Karpas-422 (cell line): Measurements from ENCODE around the gene NME4. TPM values are rescaled to one million over a fixed set of nuclear protein-coding genes. Genes with fewer than 3 reads are reported as not detected.
A peak's percentile ranks its signal among the peaks of the same experiment; 100 is the strongest.
"Not testable (repeated sequence)": the region's sequence is repeated elsewhere in the genome, so short reads cannot be mapped to it uniquely, and the experiment has no call there.

Experiments used
- DNase-seq: peaks from one replicate; pipeline ENCODE4 v3.0.0-alpha.2; 2015
- H2AFZ ChIP-seq: fragments of 200-600 bp; sonication (generic); 2 replicates; pipeline ENCODE4 v1.6.1; 2014; ENCODE audit warnings: antibody characterized with exemption, low read length, mixed read lengths
- H3K27ac ChIP-seq: fragments of 200-600 bp; sonication (generic); 2 replicates; pipeline ENCODE4 v1.5.1; 2014; ENCODE audit warnings: mild to moderate bottlenecking, low read length, moderate library complexity
- H3K27me3 ChIP-seq: fragments of 200-600 bp; sonication (generic); 2 replicates; pipeline ENCODE4 v1.6.1; 2014; ENCODE audit warnings: low read length, mixed read lengths
- H3K36me3 ChIP-seq: fragments of 200-600 bp; sonication (generic); 2 replicates; pipeline ENCODE4 v1.6.1; 2014; ENCODE audit warnings: low read length, mixed read lengths; ENCODE audit not compliant: insufficient read depth
- H3K4me1 ChIP-seq: fragments of 200-600 bp; sonication (generic); 2 replicates; pipeline ENCODE4 v1.6.1; 2014; ENCODE audit warnings: mild to moderate bottlenecking, low read length, mixed read lengths
- H3K4me2 ChIP-seq: fragments of 200-600 bp; sonication (generic); 2 replicates; pipeline ENCODE4 v1.6.1; 2014; ENCODE audit warnings: low read length, low read depth, mild to moderate bottlenecking; ENCODE audit not compliant: poor library complexity, severe bottlenecking
- H3K4me3 ChIP-seq: fragments of 200-600 bp; sonication (generic); 2 replicates; pipeline ENCODE4 v1.5.1; 2014; ENCODE audit warnings: mild to moderate bottlenecking, antibody characterized with exemption, low read length, mixed read lengths
- H3K79me2 ChIP-seq: fragments of 200-600 bp; sonication (generic); 2 replicates; pipeline ENCODE4 v1.6.1; 2014; ENCODE audit warnings: mild to moderate bottlenecking, low read length, mixed read lengths
- H3K9ac ChIP-seq: fragments of 200-600 bp; sonication (generic); 2 replicates; pipeline ENCODE4 v1.6.0; 2014; ENCODE audit warnings: low read length
- H3K9me2 ChIP-seq: fragments of 200-600 bp; sonication (generic), shearing (Covaris generic); replicated peaks from 2 replicates; pipeline ENCODE4 v1.6.0; 2014; ENCODE audit warnings: mild to moderate bottlenecking, low read length, moderate library complexity; ENCODE audit not compliant: insufficient read depth
- H3K9me3 ChIP-seq: fragments of 300-700, 200-600 bp; sonication (generic); 2 replicates; pipeline ENCODE4 v1.6.1; 2014; ENCODE audit warnings: low read length, mixed read lengths
- H4K20me1 ChIP-seq: fragments of 200-600 bp; sonication (generic); 2 replicates; pipeline ENCODE4 v1.6.1; 2014; ENCODE audit warnings: mild to moderate bottlenecking, antibody characterized with exemption, low read length, low read depth; ENCODE audit not compliant: insufficient read depth
- total RNA-seq: library from RNA; depleted of rRNA; stranded (reverse); fragments of >200 nt; shearing (Covaris generic); gene quantifications from 2 replicates; pipeline ENCODE4 v1.2.3, GENCODE V29; 2014; ENCODE audit warnings: low replicate concordance

The NME4 gene
- total RNA-seq, 1 experiment from 2014 or later: 102 TPM

DNA sequence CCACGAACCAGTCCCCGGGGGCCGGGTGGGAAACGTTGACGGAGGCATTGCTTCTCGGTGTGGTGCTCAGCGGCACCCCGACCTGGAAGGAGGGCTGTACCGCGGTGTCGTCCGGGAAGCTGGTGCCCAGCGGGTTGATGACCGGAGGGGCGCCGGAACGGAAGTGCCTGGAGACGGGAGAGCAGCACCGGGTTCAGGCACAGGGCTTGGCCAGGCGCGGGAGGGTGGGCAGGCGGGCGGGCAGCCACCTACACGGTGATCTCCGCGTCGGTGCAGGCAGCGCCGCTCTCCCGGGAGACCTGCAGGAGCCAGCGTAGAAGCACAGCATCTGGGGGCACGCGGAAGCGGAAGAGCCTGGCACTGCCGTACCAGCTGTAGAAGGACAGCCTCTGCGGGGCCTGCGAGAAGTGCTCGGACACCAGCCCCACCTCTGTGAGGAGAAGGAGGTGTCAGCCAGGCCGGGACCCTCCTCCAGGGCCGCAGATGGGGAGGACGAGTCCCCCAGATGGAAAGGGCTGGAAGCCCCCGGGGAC lies 19.5 kb upstream of the NME4 start:
- Histone ChIP-seq H3K27me3 (no peaks in the 10 kb centered on the region), H4K20me1 (no peaks in the 10 kb centered on the region; the same call in 1 of the 2 replicates), H3K4me2 (no peak overlapping the region), H3K79me2 (peaks cover 13% of the 10 kb centered on the region), H3K4me3 (no peak overlapping the region), H3K36me3 (no peaks in the 10 kb centered on the region), H3K9me3 (no peaks in the 10 kb centered on the region), H3K9ac (no peak overlapping the region), H3K9me2 (no peaks in the 10 kb centered on the region), H2AFZ (no peak overlapping the region), H3K27ac (no peak overlapping the region), H3K4me1 (peaks cover 12% of the 10 kb centered on the region)
- DNase-seq: no peak

DNA sequence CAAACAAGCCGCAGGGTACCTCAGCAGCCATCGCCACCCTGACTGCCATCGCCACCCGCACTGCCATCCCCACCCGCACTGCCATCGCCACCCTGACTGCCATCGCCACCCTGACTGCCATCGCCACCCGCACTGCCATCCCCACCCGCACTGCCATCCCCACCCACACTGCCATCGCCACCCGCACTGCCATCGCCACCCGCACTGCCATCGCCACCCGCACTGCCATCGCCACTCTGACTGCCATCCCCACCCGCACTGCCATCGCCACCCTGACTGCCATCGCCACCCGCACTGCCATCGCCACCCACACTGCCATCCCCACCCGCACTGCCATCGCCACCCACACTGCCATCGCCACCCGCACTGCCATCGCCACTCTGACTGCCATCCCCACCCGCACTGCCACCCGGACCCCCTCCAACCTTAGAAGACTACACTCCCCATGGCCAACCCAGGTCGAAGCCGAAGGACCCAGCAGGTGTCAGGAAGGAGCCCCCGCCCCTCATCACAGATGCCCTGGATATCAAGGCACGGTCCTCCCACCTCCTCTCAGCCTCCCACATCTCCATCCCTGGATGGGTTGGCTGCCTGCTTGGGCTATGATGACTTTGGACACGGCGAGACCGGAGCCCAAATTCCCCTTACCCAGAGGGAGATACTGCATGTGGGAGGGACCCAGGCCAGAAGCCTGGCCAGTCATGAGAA lies 18.7 kb upstream of the NME4 start:
- DNase-seq, H3K4me2 ChIP-seq, H3K4me3 ChIP-seq, H4K20me1 ChIP-seq, H2AFZ ChIP-seq, H3K27me3 ChIP-seq, H3K27ac ChIP-seq, H3K9me2 ChIP-seq, H3K36me3 ChIP-seq, H3K9me3 ChIP-seq, H3K9ac ChIP-seq: not testable (repeated sequence)
- Histone ChIP-seq H3K4me1 (peaks cover 20% of the 10 kb centered on the region), H3K79me2 (peaks cover 13% of the 10 kb centered on the region)

DNA sequence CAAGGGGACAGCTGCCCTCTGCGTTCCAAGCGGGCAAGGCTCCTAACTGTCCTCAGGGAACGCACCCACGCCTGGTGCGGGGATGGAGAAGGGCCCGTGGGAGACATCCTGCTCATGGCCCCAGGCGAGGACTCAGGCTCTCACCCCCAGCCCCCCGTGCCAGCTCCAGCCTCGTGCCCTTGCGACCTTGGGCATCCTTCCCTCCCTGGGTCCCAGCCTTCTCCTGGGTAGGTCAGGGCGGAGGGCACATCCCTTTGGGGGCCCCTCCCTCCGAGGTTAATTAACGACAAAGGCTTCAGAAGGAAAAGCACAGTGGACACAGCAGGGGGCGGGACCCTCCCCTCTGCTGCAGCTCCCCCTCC lies 18.2 kb upstream of the NME4 start:
- Histone ChIP-seq H2AFZ (no peak overlapping the region), H3K4me1 (peaks cover 25% of the 10 kb centered on the region), H3K9me2 (no peaks in the 10 kb centered on the region), H3K36me3 (no peaks in the 10 kb centered on the region), H3K9me3 (no peaks in the 10 kb centered on the region), H3K79me2 (peaks cover 13% of the 10 kb centered on the region), H3K27ac (no peak overlapping the region), H4K20me1 (no peaks in the 10 kb centered on the region; the same call in 1 of the 2 replicates), H3K9ac (no peak overlapping the region), H3K27me3 (no peaks in the 10 kb centered on the region), H3K4me2 (no peak overlapping the region), H3K4me3 (no peak overlapping the region)
- no peak for DNase-seq

DNA sequence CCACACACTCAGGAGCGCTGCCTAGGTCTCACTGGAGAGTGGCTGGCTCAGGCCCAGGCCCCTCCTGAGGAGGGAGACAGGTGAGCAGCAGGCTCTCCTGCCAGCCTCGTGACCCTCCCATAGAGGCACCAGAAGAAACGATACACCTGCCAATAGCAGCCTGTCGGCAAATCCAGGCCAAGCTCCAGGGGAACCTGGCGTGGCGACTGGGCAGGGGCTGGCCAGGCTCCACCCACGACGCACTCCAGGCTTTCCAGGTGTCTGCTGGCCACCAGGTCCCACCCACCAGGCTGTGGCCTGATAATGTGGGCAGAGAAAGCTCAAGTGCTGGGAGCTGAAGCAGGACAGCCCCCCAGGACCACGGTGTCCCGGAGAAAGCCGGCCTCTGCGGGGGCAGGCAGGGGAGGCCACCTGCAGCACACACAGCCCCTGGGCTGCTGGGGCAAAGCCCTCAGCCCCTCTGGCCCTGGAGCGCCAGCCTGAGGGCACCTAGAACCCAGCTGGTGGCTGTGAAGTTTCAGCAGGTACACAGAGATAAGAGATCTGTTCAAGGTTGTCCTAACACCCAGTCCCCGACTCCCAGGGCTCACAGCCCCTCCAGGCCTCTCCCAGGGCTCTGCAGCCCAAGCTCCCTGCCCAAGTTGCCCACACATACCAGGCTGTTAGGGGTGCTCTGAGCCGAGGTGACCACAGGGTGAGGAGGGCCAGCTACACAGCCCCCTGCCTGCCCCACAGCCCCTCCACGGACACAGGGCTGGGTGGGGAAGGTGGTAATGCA lies 17.6 kb upstream of the NME4 start:
- no peaks in the 10 kb centered on the region for H3K9me2 ChIP-seq
- no peak overlapping the region for H3K4me2 ChIP-seq
- H3K4me1 ChIP-seq: peaks cover 26% of the 10 kb centered on the region
- H3K9ac ChIP-seq: no peak overlapping the region
- H4K20me1 ChIP-seq: no peaks in the 10 kb centered on the region; the same call in 1 of the 2 replicates
- H3K4me3 ChIP-seq: no peak overlapping the region
- no peak overlapping the region for H3K27ac ChIP-seq
- no peaks in the 10 kb centered on the region for H3K9me3 ChIP-seq
- H3K27me3 ChIP-seq: no peaks in the 10 kb centered on the region
- DNase-seq: no peak
- peaks cover 13% of the 10 kb centered on the region for H3K79me2 ChIP-seq
- no peaks in the 10 kb centered on the region for H3K36me3 ChIP-seq
- H2AFZ ChIP-seq: no peak overlapping the region

DNA sequence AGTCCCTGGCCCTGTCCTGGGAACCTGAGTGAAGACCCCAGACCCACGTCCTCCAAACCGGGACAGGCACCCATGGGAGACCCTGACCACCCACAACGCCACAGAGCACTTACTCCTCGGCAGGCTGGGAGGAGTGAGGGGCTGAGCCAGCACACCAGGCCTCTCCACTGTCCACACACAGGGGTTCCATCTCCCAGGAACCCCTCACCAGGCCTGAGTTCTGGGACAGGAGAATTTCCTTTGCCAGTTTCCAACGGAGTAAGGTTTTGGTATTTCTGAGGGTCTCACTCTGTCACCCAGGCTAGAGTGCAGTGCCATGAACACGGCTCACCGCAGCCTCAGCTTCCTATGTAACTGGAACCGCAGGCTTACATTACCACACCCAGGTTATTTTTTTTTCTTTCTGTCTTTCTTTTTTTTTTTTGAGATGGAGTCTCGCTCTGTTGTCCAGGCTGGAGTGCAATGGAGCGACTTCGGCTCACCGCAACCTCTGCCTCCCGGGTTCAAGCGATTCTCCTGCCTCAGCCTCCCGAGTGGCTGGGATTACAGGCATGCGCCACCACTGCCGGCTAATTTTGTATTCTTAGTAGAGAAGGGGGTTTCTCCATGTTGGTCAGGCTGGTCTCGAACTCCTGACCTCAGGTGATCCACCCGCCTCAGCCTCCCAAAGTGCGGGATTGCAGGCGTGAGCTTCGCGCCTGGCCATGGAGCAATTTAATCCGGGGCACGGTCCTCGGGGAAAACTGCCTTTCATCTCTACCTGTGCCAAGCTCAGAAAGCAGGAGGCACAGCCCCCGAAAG lies 16.8 kb upstream of the NME4 start:
- Histone ChIP-seq H3K9me3 (no peaks in the 10 kb centered on the region), H3K9ac (peak overlapping the region; percentile 91), H3K4me3 (peak overlapping the region; percentile 95), H4K20me1 (no peaks in the 10 kb centered on the region; the same call in 1 of the 2 replicates), H3K9me2 (no peaks in the 10 kb centered on the region), H3K4me1 (peaks cover 26% of the 10 kb centered on the region), H3K27ac (no peak overlapping the region), H3K36me3 (no peaks in the 10 kb centered on the region), H3K79me2 (peaks cover 13% of the 10 kb centered on the region), H3K27me3 (no peaks in the 10 kb centered on the region), H2AFZ (no peak overlapping the region), H3K4me2 (peak overlapping the region; percentile 91)
- DNase-seq: no peak

DNA sequence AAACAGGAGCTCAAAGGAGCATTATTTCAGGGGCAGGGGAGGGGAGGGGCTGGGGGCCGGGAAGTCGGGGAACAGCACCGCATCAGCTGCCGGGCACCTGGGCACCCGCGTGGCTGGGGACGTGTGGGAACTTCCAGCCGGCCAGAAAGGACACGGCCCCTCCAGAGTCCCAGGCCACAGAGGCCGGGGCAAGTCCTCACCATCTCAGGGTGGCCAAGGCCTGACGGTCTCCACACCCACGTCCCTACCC lies 16.3 kb upstream of the NME4 start:
- no peaks in the 10 kb centered on the region for H3K9me2 ChIP-seq
- DNase-seq: no peak
- no peaks in the 10 kb centered on the region for H3K9me3 ChIP-seq
- H3K27ac ChIP-seq: no peak overlapping the region
- peak overlapping the region; percentile 91 for H3K4me2 ChIP-seq
- peak overlapping the region; percentile 91 for H3K9ac ChIP-seq
- H3K4me1 ChIP-seq: peaks cover 26% of the 10 kb centered on the region
- peak overlapping the region; percentile 95 for H3K4me3 ChIP-seq
- H2AFZ ChIP-seq: no peak overlapping the region
- H4K20me1 ChIP-seq: no peaks in the 10 kb centered on the region; the same call in 1 of the 2 replicates
- H3K36me3 ChIP-seq: no peaks in the 10 kb centered on the region
- H3K79me2 ChIP-seq: peaks cover 13% of the 10 kb centered on the region
- no peaks in the 10 kb centered on the region for H3K27me3 ChIP-seq

DNA sequence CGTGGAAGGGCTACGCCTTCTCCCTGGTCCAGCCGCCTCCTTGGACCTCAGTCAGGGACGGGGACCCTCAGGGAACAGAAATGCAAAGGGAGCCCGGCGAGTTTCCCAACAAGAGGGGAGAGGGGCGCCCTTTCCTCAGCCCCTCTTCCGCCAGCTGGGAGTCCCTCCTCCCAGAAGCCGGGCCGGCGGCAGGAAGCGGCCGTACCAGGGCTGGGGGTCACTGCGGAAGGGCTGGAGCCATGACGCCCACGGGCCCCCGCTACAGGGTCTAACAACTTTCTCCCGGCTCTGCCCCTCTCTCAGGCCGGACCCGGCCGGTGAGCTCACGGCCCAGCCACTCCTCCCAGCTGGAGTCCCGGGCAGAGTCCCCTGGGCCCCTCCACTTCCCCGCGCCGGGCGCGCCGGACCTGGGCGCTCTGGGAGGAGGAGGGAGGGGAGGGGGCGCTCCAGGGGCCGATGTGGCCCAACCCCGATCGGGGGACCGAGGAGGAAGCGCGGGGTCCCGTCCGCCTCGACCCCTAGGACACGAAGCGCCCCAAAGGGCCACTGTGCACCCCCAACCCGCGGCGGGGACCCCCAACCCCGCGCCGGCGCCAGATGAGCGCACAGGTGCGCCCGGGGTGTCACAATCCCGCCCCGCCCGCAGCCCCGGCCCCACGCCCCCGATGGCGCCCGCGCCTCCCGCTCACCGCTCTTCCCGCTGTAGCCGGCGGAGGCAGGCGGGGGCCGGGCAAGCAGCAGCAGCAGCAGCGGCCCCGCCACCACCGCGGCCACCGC lies 15.8 kb upstream of the NME4 start:
- Histone ChIP-seq H4K20me1 (no peaks in the 10 kb centered on the region; the same call in 1 of the 2 replicates), H3K4me3 (peak overlapping the region; percentile 95), H3K9me3 (no peaks in the 10 kb centered on the region), H3K4me1 (peaks cover 26% of the 10 kb centered on the region), H2AFZ (no peak overlapping the region), H3K36me3 (no peaks in the 10 kb centered on the region), H3K4me2 (peak overlapping the region; percentile 91), H3K9me2 (no peaks in the 10 kb centered on the region), H3K9ac (peak overlapping the region; percentile 91), H3K79me2 (peaks cover 13% of the 10 kb centered on the region), H3K27me3 (no peaks in the 10 kb centered on the region), H3K27ac (no peak overlapping the region; the same call in 1 of the 2 replicates)
- DNase-seq: peak; percentile 66
